ENCODE results near the gene FBXO41.

DNA sequence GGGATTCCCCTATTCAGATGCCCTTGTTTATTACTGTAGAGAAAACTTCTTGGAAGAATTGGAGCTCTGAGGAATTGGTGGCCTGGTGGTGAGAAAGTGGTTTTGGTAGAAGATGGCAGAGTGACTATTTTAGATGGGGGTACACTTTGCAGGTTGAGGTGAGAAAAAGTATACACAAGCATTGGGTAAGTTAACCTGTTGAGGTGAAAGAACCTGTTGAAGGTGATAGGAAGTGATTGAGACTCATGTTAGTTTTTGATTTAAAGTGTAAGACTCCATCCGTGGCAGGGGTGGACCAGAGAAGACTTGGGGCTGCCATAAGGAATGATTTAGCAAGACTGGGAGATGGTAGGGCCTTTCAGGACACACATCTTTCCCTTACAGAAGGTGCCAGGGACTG is 47.1 kb downstream of the FBXO41 start:
- TF ChIP-seq EZH2 (IDR thresholded peaks at IDR 0.05; ENCODE audit: insufficient read depth, poor library complexity, severe bottlenecking) (no peak), EZH2phosphoT487 (IDR thresholded peaks at IDR 0.05; ENCODE audit: insufficient read depth, low read depth) (no peak)
